HTR-8/SVneo (cell line): Measurements from ENCODE around the gene MLPH.

ENCODE experiments used
- DNase-seq: peaks from one replicate; pipeline ENCODE4 v3.0.0; 2011; ENCODE audit warnings: low spot score, mixed read lengths; ENCODE audit not compliant: insufficient read length
- FAIRE-seq: peaks from 2 replicates; lab custom pipeline; 2011; peaks lifted over from hg19 to GRCh38; lab: Jason Lieb, UNC

Gene MLPH

GRCh38 chr2:237492137-237492890, 5.3 kb downstream of the MLPH start:
- FAIRE-seq (no peak), DNase-seq (no peak)

GRCh38 chr2:237494066-237494465, 7.0 kb downstream of the MLPH start:
- no peak for FAIRE-seq

GRCh38 chr2:237495521-237496117, 8.6 kb downstream of the MLPH start:
- DNase-seq (no peak), FAIRE-seq (no peak)

More at GRCh38 chr2:237494066-237494465, 7.0 kb downstream of the MLPH start:
- no peak for DNase-seq

- no peak for FAIRE-seq
- no peak for DNase-seq
Observed at GRCh38 chr2:237496428-237496827, 9.4 kb downstream of the MLPH start.

GRCh38 chr2:237497009-237497837, 10.2 kb downstream of the MLPH start:
- DNase-seq (no peak), FAIRE-seq (no peak)

GRCh38 chr2:237497838-237498186, 10.8 kb downstream of the MLPH start:
- DNase-seq (no peak), FAIRE-seq (no peak)

- no peak for DNase-seq
- no peak for FAIRE-seq
Observed at GRCh38 chr2:237498341-237498740, 11.3 kb downstream of the MLPH start.

GRCh38 chr2:237500681-237501424, 13.8 kb downstream of the MLPH start:
- DNase-seq, result peak; percentile 94
- FAIRE-seq, result peak; percentile 99

- DNase-seq, result no peak
Observed at GRCh38 chr2:237501892-237502513, 15.0 kb downstream of the MLPH start.

GRCh38 chr2:237503201-237503600, 16.1 kb downstream of the MLPH start:
- DNase-seq (no peak), FAIRE-seq (no peak)

More at GRCh38 chr2:237501892-237502513, 15.0 kb downstream of the MLPH start:
- FAIRE-seq, result no peak

GRCh38 chr2:237505188-237505939, 18.3 kb downstream of the MLPH start:
- FAIRE-seq (no peak), DNase-seq (no peak)

- no peak for FAIRE-seq
Observed at GRCh38 chr2:237507512-237507911, 20.5 kb downstream of the MLPH start.

GRCh38 chr2:237508361-237508760, 21.3 kb downstream of the MLPH start:
- FAIRE-seq (no peak), DNase-seq (no peak)

More at GRCh38 chr2:237507512-237507911, 20.5 kb downstream of the MLPH start:
- DNase-seq, result no peak

- no peak for FAIRE-seq
- no peak for DNase-seq
Observed at GRCh38 chr2:237509151-237509550, 22.1 kb downstream of the MLPH start.

GRCh38 chr2:237509905-237510304, 22.9 kb downstream of the MLPH start:
- no peak for DNase-seq
- FAIRE-seq, result no peak

GRCh38 chr2:237510502-237511217, 23.6 kb downstream of the MLPH start:
- FAIRE-seq, result no peak

GRCh38 chr2:237511433-237511832, 24.4 kb downstream of the MLPH start:
- DNase-seq, result no peak
- no peak for FAIRE-seq

More at GRCh38 chr2:237510502-237511217, 23.6 kb downstream of the MLPH start:
- DNase-seq, result no peak

GRCh38 chr2:237511885-237512405, 24.9 kb downstream of the MLPH start:
- FAIRE-seq (no peak), DNase-seq (no peak)
